Liver (tissue), 3 donors: ENCODE measurements around the gene ZNF546.

Experiments
- ATF3 ChIP-seq: IDR thresholded peaks from 2 replicates; pipeline ENCODE4 v1.6.1; 2016; ENCODE audit warnings: antibody characterized with exemption
- CTCF ChIP-seq: fragments of 150-350 bp; IDR thresholded peaks from 2 replicates; pipeline ENCODE4 v1.5.1; 2017; ENCODE audit warnings: improper control_type of control experiment, low read depth, low read length; ENCODE audit not compliant: missing input control
- EGR1 ChIP-seq, 2 donors: IDR thresholded peaks; 2 replicates each; pipeline ENCODE4 v1.6.1; 2016 to 2018; ENCODE audit warnings: antibody characterized with exemption in 2 of 2, low read depth in 2 of 2
- FOXA1 ChIP-seq: IDR thresholded peaks from 2 replicates; pipeline ENCODE4 v1.6.1; 2016; ENCODE audit warnings: antibody characterized with exemption
- FOXA2 ChIP-seq: IDR thresholded peaks from 2 replicates; pipeline ENCODE4 v1.6.1; 2016; ENCODE audit warnings: antibody characterized with exemption
- GABPA ChIP-seq, 2 donors: IDR thresholded peaks in 1 of 2; conservative IDR thresholded peaks in 1 of 2; 2 replicates each; pipeline ENCODE4 v1.6.1; 2016; ENCODE audit warnings: antibody characterized with exemption in 2 of 2, mild to moderate bottlenecking in 1 of 2, moderate library complexity in 1 of 2
- JUND ChIP-seq, 2 donors: IDR thresholded peaks; 2 replicates each; pipeline ENCODE4 v1.6.1; 2016; ENCODE audit warnings: antibody characterized with exemption in 2 of 2
- MAX ChIP-seq: IDR thresholded peaks from 2 replicates; pipeline ENCODE4 v1.6.1; 2016; ENCODE audit warnings: antibody characterized with exemption
- SP1 ChIP-seq: IDR thresholded peaks from 2 replicates; pipeline ENCODE4 v1.6.1; 2018; ENCODE audit warnings: antibody characterized with exemption, mild to moderate bottlenecking
- TAF1 ChIP-seq: conservative IDR thresholded peaks from 2 replicates; pipeline ENCODE4 v1.6.1; 2016; ENCODE audit warnings: antibody characterized with exemption, mild to moderate bottlenecking
- TF ChIP-seq, protein P1 (sequence below): IDR thresholded peaks from 2 replicates; pipeline ENCODE4 v1.6.1; 2016; ENCODE audit warnings: antibody characterized with exemption, mild to moderate bottlenecking
- donor health status: healthy.
- donor health status: healthy.

DNA sequence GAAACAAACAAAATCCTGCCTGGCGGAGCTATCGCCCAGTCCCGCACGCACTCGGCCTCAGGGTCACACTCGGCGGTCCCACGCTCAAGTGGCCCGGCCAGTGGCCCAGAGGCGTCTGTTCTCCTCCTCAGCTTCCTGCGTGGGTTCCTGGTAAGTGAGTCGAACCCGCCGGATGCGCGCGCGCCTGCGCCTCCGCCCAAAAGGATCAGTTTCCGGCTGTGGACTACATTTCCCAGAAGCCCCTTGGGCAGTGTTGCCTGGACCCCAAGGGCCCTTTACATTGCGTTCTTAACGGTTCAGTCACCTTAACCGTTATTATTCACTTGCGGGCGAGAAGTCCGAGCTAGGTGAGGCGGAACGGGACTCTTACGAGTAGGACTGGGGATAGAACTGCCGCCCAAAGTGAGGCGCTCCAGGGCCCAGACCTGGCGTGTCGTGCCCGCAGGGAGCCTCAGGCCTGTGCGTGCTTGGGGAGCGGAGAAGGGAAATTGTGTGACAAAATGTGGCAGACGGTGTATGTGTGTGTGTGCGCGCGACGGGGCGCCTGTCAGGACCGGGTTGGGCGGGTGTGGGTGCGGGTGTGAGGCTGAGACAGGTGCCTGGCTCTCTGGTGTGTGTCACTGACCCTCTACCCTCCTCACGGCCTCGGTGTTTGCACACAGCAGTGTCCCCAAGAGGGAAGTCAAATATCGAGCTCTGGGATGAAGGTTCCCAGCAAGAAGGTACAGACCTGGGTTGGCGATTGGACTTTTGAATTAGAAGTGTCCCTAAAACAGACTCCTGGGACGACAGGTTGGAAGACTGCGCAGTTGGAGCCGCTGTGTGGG lies at the start of gene ZNF546:
- TF ChIP-seq MAX (peak; percentile 60), CTCF (no peak), SP1 (peak; percentile 20), EGR1 (IDR thresholded peaks at IDR 0.05; ENCODE audit: low read depth in 2 of 2) (no peak), GABPA (IDR thresholded peaks at IDR 0.05 in 1 of 2, conservative IDR thresholded peaks at IDR 0.05 in 1 of 2) (peak; percentile 64 to 92), JUND (IDR thresholded peaks at IDR 0.05) (no peak), FOXA2 (no peak), TAF1 (peak; percentile 84), FOXA1 (no peak), ATF3 (no peak)
- TF ChIP-seq, protein P1, sequence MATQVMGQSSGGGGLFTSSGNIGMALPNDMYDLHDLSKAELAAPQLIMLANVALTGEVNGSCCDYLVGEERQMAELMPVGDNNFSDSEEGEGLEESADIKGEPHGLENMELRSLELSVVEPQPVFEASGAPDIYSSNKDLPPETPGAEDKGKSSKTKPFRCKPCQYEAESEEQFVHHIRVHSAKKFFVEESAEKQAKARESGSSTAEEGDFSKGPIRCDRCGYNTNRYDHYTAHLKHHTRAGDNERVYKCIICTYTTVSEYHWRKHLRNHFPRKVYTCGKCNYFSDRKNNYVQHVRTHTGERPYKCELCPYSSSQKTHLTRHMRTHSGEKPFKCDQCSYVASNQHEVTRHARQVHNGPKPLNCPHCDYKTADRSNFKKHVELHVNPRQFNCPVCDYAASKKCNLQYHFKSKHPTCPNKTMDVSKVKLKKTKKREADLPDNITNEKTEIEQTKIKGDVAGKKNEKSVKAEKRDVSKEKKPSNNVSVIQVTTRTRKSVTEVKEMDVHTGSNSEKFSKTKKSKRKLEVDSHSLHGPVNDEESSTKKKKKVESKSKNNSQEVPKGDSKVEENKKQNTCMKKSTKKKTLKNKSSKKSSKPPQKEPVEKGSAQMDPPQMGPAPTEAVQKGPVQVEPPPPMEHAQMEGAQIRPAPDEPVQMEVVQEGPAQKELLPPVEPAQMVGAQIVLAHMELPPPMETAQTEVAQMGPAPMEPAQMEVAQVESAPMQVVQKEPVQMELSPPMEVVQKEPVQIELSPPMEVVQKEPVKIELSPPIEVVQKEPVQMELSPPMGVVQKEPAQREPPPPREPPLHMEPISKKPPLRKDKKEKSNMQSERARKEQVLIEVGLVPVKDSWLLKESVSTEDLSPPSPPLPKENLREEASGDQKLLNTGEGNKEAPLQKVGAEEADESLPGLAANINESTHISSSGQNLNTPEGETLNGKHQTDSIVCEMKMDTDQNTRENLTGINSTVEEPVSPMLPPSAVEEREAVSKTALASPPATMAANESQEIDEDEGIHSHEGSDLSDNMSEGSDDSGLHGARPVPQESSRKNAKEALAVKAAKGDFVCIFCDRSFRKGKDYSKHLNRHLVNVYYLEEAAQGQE, result no peak
